ENCODE results near the gene PKN2.
"Not testable (repeated sequence)": the region's sequence is repeated elsewhere in the genome, so short reads cannot be mapped to it uniquely, and the experiment has no call there.

PKN2 gene

DNA sequence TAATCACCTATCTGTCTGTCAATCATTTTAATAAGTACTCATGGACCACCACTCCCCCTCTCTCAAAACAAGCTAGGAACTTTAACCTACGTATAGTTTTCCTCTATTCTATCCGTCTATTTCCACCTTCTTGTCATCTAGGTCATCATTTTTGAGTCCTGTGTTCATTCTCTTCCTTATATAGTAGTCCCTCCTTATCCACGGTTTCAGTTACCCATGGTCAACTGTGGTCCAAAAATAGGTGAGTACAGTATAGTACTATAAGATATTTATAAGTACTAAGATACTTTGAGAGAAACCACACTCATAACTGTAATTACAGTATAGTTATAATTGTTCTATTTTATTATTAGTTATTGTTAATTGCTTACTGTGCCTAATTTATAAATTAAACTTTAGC lies 7.5 kb downstream of the PKN2 start:
- H3K4me3 ChIP-seq (ENCODE audit: low read depth, low read length): no peak overlapping the region
- TF ChIP-seq, protein P1, sequence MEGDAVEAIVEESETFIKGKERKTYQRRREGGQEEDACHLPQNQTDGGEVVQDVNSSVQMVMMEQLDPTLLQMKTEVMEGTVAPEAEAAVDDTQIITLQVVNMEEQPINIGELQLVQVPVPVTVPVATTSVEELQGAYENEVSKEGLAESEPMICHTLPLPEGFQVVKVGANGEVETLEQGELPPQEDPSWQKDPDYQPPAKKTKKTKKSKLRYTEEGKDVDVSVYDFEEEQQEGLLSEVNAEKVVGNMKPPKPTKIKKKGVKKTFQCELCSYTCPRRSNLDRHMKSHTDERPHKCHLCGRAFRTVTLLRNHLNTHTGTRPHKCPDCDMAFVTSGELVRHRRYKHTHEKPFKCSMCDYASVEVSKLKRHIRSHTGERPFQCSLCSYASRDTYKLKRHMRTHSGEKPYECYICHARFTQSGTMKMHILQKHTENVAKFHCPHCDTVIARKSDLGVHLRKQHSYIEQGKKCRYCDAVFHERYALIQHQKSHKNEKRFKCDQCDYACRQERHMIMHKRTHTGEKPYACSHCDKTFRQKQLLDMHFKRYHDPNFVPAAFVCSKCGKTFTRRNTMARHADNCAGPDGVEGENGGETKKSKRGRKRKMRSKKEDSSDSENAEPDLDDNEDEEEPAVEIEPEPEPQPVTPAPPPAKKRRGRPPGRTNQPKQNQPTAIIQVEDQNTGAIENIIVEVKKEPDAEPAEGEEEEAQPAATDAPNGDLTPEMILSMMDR (IDR thresholded peaks at IDR 0.05; ENCODE audit: low read depth, low read length, missing control alignments): no peak

DNA sequence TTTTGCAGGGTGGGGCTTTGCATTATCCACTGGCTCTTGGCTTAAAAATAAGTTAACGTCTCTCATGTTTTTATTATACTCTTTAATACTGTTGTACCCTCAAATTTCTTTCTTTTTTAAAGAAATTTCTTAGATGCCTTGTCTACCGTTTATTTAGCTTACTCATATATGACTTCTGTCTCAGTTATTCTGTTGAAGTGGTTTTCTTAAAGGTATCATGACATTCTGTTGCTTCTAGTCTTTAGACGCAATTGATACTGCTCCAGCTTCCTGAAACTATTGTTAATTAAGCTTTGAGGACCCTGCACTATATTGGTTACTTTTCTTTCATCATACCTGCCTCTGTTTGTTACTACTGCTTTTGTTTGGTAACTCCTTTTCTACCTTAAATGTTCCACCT lies 11.7 kb downstream of the PKN2 start:
- no peak for DNase-seq (ENCODE audit: low read depth)
- H3K4me3 ChIP-seq (ENCODE audit: low read depth, low read length): no peak overlapping the region
- TF ChIP-seq, protein P1 (IDR thresholded peaks at IDR 0.05; ENCODE audit: low read depth, low read length, missing control alignments): no peak

More for the DNA sequence above, 7.5 kb downstream of the PKN2 start:
- no peak for DNase-seq (ENCODE audit: low read depth)

DNA sequence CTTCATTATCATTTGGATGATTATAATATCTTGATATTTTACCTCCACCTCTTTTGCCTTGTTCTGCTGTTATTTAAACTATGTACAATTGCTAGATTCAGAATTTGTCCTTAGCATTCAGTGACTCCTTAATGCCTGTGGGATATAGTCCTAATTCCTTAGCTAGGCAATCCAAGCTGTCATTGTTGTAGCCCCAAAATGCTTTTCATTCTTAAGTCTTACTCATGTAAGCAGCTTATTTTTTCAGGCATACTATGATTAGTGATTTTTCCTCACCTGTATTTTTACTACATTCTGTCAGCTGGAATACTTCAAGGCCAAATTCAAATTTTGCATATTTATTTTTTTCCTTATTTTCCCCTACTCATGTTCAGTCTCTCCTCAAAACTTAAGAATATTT lies 13.4 kb downstream of the PKN2 start:
- TF ChIP-seq, protein P1 (IDR thresholded peaks at IDR 0.05; ENCODE audit: low read depth, low read length, missing control alignments): no peak
- H3K4me3 ChIP-seq (ENCODE audit: low read depth, low read length): no peak overlapping the region
- no peak for DNase-seq (ENCODE audit: low read depth)

DNA sequence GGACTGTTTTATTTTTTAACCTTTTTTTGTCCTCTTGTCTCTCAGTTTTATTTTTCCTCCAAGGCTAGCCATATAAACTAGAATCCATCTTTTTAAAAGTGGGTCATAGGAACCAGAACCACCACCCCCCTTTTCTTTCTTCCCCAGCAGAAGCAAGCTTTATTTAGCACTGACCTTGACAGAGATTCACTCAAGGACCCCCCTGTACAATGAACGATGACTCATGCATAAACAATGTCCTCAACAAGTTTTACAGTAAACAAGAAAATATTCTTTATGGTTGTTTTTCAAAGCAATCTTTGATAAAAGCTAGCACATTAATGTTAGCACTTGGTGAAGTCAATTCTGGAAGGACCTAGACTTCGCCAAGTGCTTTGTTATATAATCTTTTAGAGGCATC lies 14.1 kb downstream of the PKN2 start:
- TF ChIP-seq, protein P1 (IDR thresholded peaks at IDR 0.05; ENCODE audit: low read depth, low read length, missing control alignments): no peak
- no peak overlapping the region for H3K4me3 ChIP-seq (ENCODE audit: low read depth, low read length)
- no peak for DNase-seq (ENCODE audit: low read depth)

DNA sequence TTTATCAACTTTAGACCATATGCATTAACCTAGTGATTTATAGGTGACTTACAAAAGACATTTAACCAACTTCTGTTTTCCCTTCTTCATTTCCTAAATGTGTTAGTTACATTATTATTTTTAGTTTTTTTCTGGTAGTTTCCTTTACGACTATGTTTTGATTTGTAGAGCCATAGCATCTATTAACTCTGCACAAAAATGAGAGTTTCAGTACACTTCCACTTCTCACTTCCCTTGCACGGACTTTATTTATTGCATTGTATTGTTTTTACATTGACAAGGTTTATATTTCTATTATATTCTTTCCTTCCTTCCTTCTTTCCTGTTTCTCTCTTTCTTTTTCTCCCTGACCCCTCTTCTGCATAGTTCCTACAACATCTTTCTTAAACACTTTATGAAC lies 14.7 kb downstream of the PKN2 start:
- no peak for DNase-seq (ENCODE audit: low read depth)
- H3K4me3 ChIP-seq (ENCODE audit: low read depth, low read length): no peak overlapping the region
- TF ChIP-seq, protein P1 (IDR thresholded peaks at IDR 0.05; ENCODE audit: low read depth, low read length, missing control alignments): no peak

DNA sequence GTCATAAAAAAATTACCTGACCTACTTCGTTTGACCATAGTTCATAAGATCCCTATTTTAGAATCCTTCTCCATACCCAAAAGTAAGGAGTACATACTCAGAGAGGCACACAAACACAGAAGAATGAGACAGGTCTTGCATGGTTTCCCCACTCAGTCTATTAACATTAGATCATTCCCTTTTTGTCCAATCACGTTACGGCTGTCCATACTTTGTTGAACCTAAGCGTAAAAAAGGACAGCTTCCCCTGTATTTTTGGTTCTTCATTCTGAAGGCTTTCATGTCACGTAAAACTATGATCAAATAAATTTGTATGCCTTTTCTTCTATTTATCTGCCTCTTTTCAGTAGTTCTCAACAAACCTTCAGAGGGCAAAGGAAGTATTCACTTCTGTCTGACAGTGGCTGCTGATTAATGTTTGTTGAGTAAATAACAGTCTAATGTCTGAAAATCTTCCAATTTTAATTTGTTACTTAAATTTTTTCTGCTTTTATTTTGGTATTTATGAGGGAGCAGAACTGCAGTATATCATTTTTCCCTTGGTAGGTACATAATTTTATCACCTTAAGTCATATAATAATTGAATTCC lies 16.4 kb downstream of the PKN2 start:
- TF ChIP-seq, protein P1 (IDR thresholded peaks at IDR 0.05; ENCODE audit: low read depth, low read length, missing control alignments): no peak
- DNase-seq (ENCODE audit: low read depth): no peak

DNA sequence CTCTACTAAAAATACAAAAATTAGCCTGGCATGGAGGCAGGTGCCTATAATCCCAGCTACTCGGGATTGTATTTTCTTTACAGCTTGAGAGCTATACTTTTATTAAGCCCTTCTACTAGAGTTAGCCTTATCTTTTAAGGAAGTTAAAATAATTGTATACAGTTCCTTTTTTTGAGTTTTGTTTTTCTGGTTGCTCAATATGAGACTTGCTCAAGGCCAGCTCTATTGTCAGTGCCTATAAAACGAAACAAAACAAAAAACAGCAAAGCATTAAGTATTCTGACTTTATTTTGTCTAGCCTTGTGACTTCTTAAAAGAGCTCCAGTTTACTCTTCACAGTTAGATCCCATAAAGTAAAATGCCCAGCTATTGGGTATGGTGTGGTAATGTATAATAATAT lies 17.2 kb downstream of the PKN2 start:
- no peak overlapping the region for H3K4me3 ChIP-seq (ENCODE audit: low read depth, low read length)
- TF ChIP-seq, protein P1 (IDR thresholded peaks at IDR 0.05; ENCODE audit: low read depth, low read length, missing control alignments): no peak
- DNase-seq (ENCODE audit: low read depth): no peak

More for the DNA sequence above, 16.4 kb downstream of the PKN2 start:
- no peak overlapping the region for H3K4me3 ChIP-seq (ENCODE audit: low read depth, low read length)

DNA sequence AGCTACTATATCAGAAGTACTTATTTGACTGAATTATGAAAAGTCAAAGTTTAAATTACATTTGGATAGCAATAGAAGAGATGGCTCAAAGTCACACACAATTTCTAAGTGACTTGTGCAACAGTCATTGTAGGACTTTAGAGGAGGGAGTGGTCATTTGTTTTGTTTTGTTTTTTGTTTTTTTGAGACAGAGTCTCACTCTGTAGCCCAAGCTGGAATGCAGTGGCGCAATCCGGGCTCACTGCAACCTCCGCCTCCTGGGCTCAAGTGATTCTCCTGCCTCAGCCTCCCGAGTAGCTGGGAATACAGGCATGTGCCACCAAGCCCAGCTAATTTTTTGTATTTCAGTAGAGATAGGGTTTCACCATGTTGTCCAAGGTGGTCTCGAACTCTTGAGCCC lies 17.7 kb downstream of the PKN2 start:
- H3K4me3 ChIP-seq (ENCODE audit: low read depth, low read length); DNase-seq (ENCODE audit: low read depth): not testable (repeated sequence)
